Measurements from ENCODE around the gene ABCE1. TPM values are rescaled to one million over a fixed set of nuclear protein-coding genes. Genes with fewer than 3 reads are reported as not detected.

ABCE1 gene
- total and polyA plus RNA-seq, 10 of the 15 experiments (the other 5 are each of a cell fraction or from before 2014, with no cell fraction given) = 75.9 to 172 (median 134) TPM

GRCh38 chr4:145066063-145066501 is 32.0 kb upstream of the ABCE1 start:
- no peak overlapping the region for H3K4me3 ChIP-seq
- ATAC-seq = no peak
- H3K9me3 ChIP-seq (replicated peaks; ENCODE audit: control insufficient read depth, insufficient read depth, low read length) = no peaks in the 10 kb centered on the region
- no peak overlapping the region for H3K4me2 ChIP-seq (ENCODE audit: control insufficient read depth, insufficient read depth)
- WGBS (ENCODE audit: insufficient coverage, insufficient replicate concordance, low lambda C conversion rate, missing lambda C conversion rate) = 75% methylated on average over 2 of the region's 2 CpGs
- no peak overlapping the region for H2AFZ ChIP-seq (ENCODE audit: control insufficient read depth, low read depth, low read length)
- H3K4me1 ChIP-seq (ENCODE audit: control insufficient read depth, insufficient read depth, low read length) = no peaks in the 10 kb centered on the region
- in situ Hi-C loops (cut with MboI) (loop anchor here (10.0 kb wide), 1 partner anchor 451 kb away; no protein-coding TSS in a partner anchor), intact Hi-C loops (cut with micrococcal nuclease; ENCODE audit: unreplicated experiment) (no loop called here)
- H3K27ac ChIP-seq (ENCODE audit: control insufficient read depth, insufficient read depth) = no peak overlapping the region
- TF ChIP-seq ZNF622 (IDR thresholded peaks at IDR 0.05) (no peak), E2F8 (IDR thresholded peaks at IDR 0.05; ENCODE audit: low read depth, partially characterized antibody) (no peak), HDAC2 (IDR thresholded peaks at IDR 0.05) (no peak), POLR2A (IDR thresholded peaks at IDR 0.05; ENCODE audit: low read depth, low read length) (no peak), MAX (IDR thresholded peaks at IDR 0.05; ENCODE audit: low read depth, low read length) (no peak), FOXM1 (IDR thresholded peaks at IDR 0.05; ENCODE audit: low read depth, low read length) (no peak), MYB (IDR thresholded peaks at IDR 0.05; ENCODE audit: borderline replicate concordance, low read depth, low read length) (no peak), BCL11A (IDR thresholded peaks at IDR 0.05; ENCODE audit: low read depth, low read length) (no peak), GABPA (IDR thresholded peaks at IDR 0.05; ENCODE audit: low read depth) (no peak), SIN3A (IDR thresholded peaks at IDR 0.05; ENCODE audit: low read depth, low read length) (no peak), CBX5 (IDR thresholded peaks at IDR 0.05; ENCODE audit: low read depth) (no peak), HDGF (IDR thresholded peaks at IDR 0.05) (no peak), CREB1 (IDR thresholded peaks at IDR 0.05; ENCODE audit: low read depth) (no peak), IKZF2 (IDR thresholded peaks at IDR 0.05) (no peak), RELA (IDR thresholded peaks at IDR 0.05; ENCODE audit: borderline replicate concordance, partially characterized antibody) (no peak), STAT3 (IDR thresholded peaks at IDR 0.05; ENCODE audit: low read depth, low read length) (no peak)
- H3K79me2 ChIP-seq (ENCODE audit: control insufficient read depth, insufficient read depth, low read length) = no peaks in the 10 kb centered on the region; the same call in 1 of the 2 replicates
- no peak overlapping the region for H3K9ac ChIP-seq (ENCODE audit: control insufficient read depth, insufficient read depth, low read length)
- CTCF ChIA-PET = interaction anchor here (1.6 kb wide), 1 partner anchor 15 kb away, joined by 5 read pairs; no protein-coding TSS in a partner anchor
- BruUV-seq (replicated peaks) = no TSS peak
- 0 out of 4 replicates have a peak, but pooled peaks cover 0 to 5% of the 10 kb centered on the region in 2 experiments for H3K36me3 ChIP-seq (ENCODE audit: control insufficient read depth in 2 of 2, insufficient read depth in 2 of 2, low read length in 1 of 2)
- POLR2A ChIA-PET = no interaction called here
- RAD21 ChIA-PET (ENCODE audit: unreplicated experiment) = interaction anchor here (1.4 kb wide), 1 partner anchor 35 kb away, joined by 4 read pairs; no protein-coding TSS in a partner anchor
- SMC1A ChIA-PET (ENCODE audit: uncharacterized antibody, unreplicated experiment) = interaction anchor here (0.6 to 1.2 kb wide), 4 partner anchors 34 to 549 kb away, joined by 3 read pairs; no protein-coding TSS in a partner anchor
- H4K20me1 ChIP-seq (ENCODE audit: control insufficient read depth, insufficient read depth) = no peaks in the 10 kb centered on the region
- no peak for FAIRE-seq
- no peak for DNase-seq (ENCODE audit: low read depth, low spot score)
- no peaks in the 10 kb centered on the region for H3K27me3 ChIP-seq (replicated peaks in 1 of 2; ENCODE audit: control insufficient read depth in 2 of 2, insufficient read depth in 2 of 2, low read length in 1 of 2)

Measured in GM12878 (cell line).